ENCODE results near the gene CARTPT. TPM values are rescaled to one million over a fixed set of nuclear protein-coding genes. Genes with fewer than 3 reads are reported as not detected.

Gene CARTPT
- total RNA-seq: not detected

GRCh38 chr5:71719063-71719964 lies at the start of gene CARTPT:
CARTPT (plus strand) TSS chr5:71719275; CDS start chr5:71719294, 19 bp downstream.
- intact Hi-C loops (cut with DNase I; ENCODE audit: low total_unique reads): no loop called here
- TF ChIP-seq POLR2A (IDR thresholded peaks at IDR 0.05) (no peak), CTCF (IDR thresholded peaks at IDR 0.05) (no peak)
- DNase-seq (ENCODE audit: low spot score in 2 of 2): no peak
- H3K4me3 ChIP-seq (ENCODE audit: low read depth, poor library complexity, severe bottlenecking): no peak within 1 kb of the TSS
- 7 to 12% methylated on average over 44 to 51 of the region's 65 CpGs for WGBS, 2 donors

GRCh38 chr5:71677977-71678376 lies 41.1 kb upstream of the CARTPT start:
- H3K4me3 ChIP-seq (ENCODE audit: low read depth, poor library complexity, severe bottlenecking): no peak overlapping the region
- 81 to 86% methylated on average over 1 of the region's 1 CpG for WGBS, 2 donors
- TF ChIP-seq POLR2A (IDR thresholded peaks at IDR 0.05): no peak
- no peak for DNase-seq (ENCODE audit: low spot score in 2 of 2)
- intact Hi-C loops (cut with DNase I; ENCODE audit: low total_unique reads): no loop called here

GRCh38 chr5:71679714-71680113 lies 39.4 kb upstream of the CARTPT start:
- 78 to 91% methylated on average over 5 of the region's 5 CpGs for WGBS, 2 donors
- intact Hi-C loops (cut with DNase I; ENCODE audit: low total_unique reads): no loop called here
- TF ChIP-seq POLR2A (IDR thresholded peaks at IDR 0.05) (no peak), CTCF (IDR thresholded peaks at IDR 0.05) (no peak)

GRCh38 chr5:71680510-71680909 lies 38.6 kb upstream of the CARTPT start:
- no peak overlapping the region for H3K4me3 ChIP-seq (ENCODE audit: low read depth, poor library complexity, severe bottlenecking)

More at GRCh38 chr5:71679714-71680113, 39.4 kb upstream of the CARTPT start:
- DNase-seq (ENCODE audit: low spot score in 2 of 2): no peak
- H3K4me3 ChIP-seq (ENCODE audit: low read depth, poor library complexity, severe bottlenecking): no peak overlapping the region

GRCh38 chr5:71681296-71681695 lies 37.8 kb upstream of the CARTPT start:
- intact Hi-C loops (cut with DNase I; ENCODE audit: low total_unique reads): no loop called here
- 22 to 28% methylated on average over 3 of the region's 3 CpGs for WGBS, 2 donors
- TF ChIP-seq CTCF (IDR thresholded peaks at IDR 0.05) (no peak), POLR2A (IDR thresholded peaks at IDR 0.05) (no peak)
- no peak overlapping the region for H3K4me3 ChIP-seq (ENCODE audit: low read depth, poor library complexity, severe bottlenecking)
- peak in 1 of 2 donors; percentile 17 for DNase-seq (ENCODE audit: low spot score in 2 of 2)

More at GRCh38 chr5:71680510-71680909, 38.6 kb upstream of the CARTPT start:
- intact Hi-C loops (cut with DNase I; ENCODE audit: low total_unique reads): no loop called here
- TF ChIP-seq POLR2A (IDR thresholded peaks at IDR 0.05) (no peak), CTCF (IDR thresholded peaks at IDR 0.05) (no peak)
- 85 to 87% methylated on average over 2 of the region's 2 CpGs for WGBS, 2 donors
- DNase-seq (ENCODE audit: low spot score in 2 of 2): no peak

- no peak for DNase-seq (ENCODE audit: low spot score in 2 of 2)
- H3K4me3 ChIP-seq (ENCODE audit: low read depth, poor library complexity, severe bottlenecking): no peak overlapping the region
- intact Hi-C loops (cut with DNase I; ENCODE audit: low total_unique reads): no loop called here
- TF ChIP-seq CTCF (IDR thresholded peaks at IDR 0.05) (no peak), POLR2A (IDR thresholded peaks at IDR 0.05) (no peak)
- WGBS, 2 donors: 86 to 90% methylated on average over 2 of the region's 2 CpGs
Observed at GRCh38 chr5:71684309-71684708, 34.8 kb upstream of the CARTPT start.

Data from lower leg skin (tissue), 4 donors.